OCI-LY3 (cell line): Measurements from ENCODE around the gene CTRB2.
A peak's percentile ranks its signal among the peaks of the same experiment; 100 is the strongest.

ENCODE experiments used
- H2AFZ ChIP-seq: fragments of 200-600, 300-600 bp; shearing (Covaris generic); 2 replicates; pipeline ENCODE4 v1.6.0; 2014; ENCODE audit warnings: antibody characterized with exemption, low read depth, low read length
- H3K27ac ChIP-seq: fragments of 200-600, 300-600 bp; sonication (generic); 2 replicates; pipeline ENCODE4 v1.5.1; 2014; ENCODE audit warnings: mild to moderate bottlenecking, low read length, moderate library complexity, mixed read lengths
- H3K27me3 ChIP-seq: fragments of 200-600, 300-600 bp; sonication (generic); 2 replicates; pipeline ENCODE4 v1.6.1; 2014; ENCODE audit warnings: low read depth, low read length, mixed read lengths
- H3K36me3 ChIP-seq: fragments of 200-600, 300-600 bp; sonication (generic); replicated peaks from 2 replicates; pipeline ENCODE3; 2014; ENCODE audit warnings: low read depth, low read length, mixed read lengths
- H3K4me1 ChIP-seq: fragments of 300-600, 200-600 bp; sonication (generic); 2 replicates; pipeline ENCODE4 v1.6.1; 2014; ENCODE audit warnings: low read length, mixed read lengths
- H3K4me2 ChIP-seq: fragments of 200-600, 300-600 bp; sonication (generic); 2 replicates; pipeline ENCODE4 v1.6.1; 2014; ENCODE audit warnings: low read length, mixed read lengths
- H3K4me3 ChIP-seq: fragments of 300-600, 200-600 bp; sonication (generic); 2 replicates; pipeline ENCODE4 v1.5.1; 2014; ENCODE audit warnings: antibody characterized with exemption, mild to moderate bottlenecking, low read length, moderate library complexity
- H3K79me2 ChIP-seq: fragments of 300-600, 200-600 bp; shearing (Covaris generic); 2 replicates; pipeline ENCODE4 v1.6.1; 2014; ENCODE audit warnings: mild to moderate bottlenecking, low read length, mixed read lengths
- H3K9ac ChIP-seq: fragments of 300-600, 200-600 bp; shearing (Covaris generic); 2 replicates; pipeline ENCODE4 v1.6.0; 2014; ENCODE audit warnings: mild to moderate bottlenecking, low read length, moderate library complexity
- H3K9me3 ChIP-seq: fragments of 200-600, 300-600 bp; shearing (Covaris generic); 2 replicates; pipeline ENCODE4 v1.6.1; 2014; ENCODE audit warnings: low read length, mixed read lengths; ENCODE audit not compliant: insufficient read depth
- H4K20me1 ChIP-seq: fragments of 200-600, 300-600 bp; sonication (generic); 2 replicates; pipeline ENCODE4 v1.6.1; 2016; ENCODE audit warnings: low read length, mixed read lengths; ENCODE audit not compliant: insufficient read depth
- CTCF ChIP-seq: fragments of 200-600, 300-600 bp; sonication (generic); IDR thresholded peaks from 2 replicates; pipeline ENCODE4 v1.5.1; 2014; ENCODE audit warnings: antibody characterized with exemption, low read length, low read depth
- EZH2phosphoT487 ChIP-seq: fragments of 200-600 bp; shearing (Covaris generic); IDR thresholded peaks from 2 replicates; pipeline ENCODE4 v1.6.1; 2018; ENCODE audit warnings: antibody characterized with exemption, mixed run types, low read depth

The CTRB2 gene

DNA sequence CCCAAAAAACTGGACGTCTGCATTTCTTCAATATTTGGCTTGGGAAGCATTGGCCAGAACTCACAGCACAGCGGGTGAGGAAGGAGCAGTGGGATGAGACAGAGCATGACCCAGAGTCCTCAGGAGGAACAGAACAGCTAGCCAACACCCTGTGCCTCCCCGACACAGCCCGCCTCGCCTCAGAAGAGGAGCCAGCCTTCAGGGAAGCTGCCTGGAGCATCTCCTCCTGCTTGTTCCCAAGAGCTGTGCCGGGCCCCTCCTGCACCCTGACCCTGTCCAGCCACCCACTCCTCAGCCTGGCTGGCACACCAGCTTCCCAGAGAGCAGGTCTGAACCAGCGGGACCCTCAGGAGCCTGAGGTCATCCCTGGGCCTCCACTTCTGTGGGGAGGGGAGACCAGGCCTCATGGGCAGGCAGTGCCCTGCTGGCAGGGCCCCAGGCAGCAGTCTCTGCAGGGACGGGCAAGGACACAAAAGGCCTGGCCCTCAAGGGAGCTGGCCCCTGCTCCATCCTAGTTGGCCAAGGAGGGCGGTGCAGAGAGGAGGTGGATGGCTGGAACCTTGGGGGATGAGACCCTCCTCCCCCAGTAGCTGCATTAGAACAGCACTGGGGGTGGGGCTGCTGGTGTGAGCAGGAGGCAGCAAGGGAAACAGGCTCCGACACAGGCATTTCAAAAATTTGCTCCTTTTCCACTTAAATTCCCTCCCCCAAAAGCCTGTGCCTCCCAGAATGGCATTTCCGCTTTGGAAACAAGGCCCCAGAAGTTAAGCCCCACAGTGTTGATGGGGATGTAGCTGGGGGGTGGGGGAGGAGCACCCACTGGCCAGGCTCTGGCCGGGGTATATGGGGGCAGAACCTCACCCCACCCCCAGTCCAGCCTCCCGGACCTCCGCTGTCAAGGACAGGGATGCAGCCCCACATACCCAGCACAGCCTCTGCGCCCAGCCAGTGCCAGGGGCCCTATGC is 46.3 kb upstream of the CTRB2 start:
- H3K4me3 ChIP-seq = no peak overlapping the region
- H3K4me2 ChIP-seq = no peak overlapping the region
- no peak for TF ChIP-seq CTCF
- TF ChIP-seq EZH2phosphoT487 = no peak
- H3K36me3 ChIP-seq = no peaks in the 10 kb centered on the region
- H3K27me3 ChIP-seq = peaks cover 34% of the 10 kb centered on the region
- H3K4me1 ChIP-seq = peaks cover 3% of the 10 kb centered on the region; the same call in 1 of the 2 replicates
- H3K9me3 ChIP-seq = no peaks in the 10 kb centered on the region
- H3K27ac ChIP-seq = no peak overlapping the region
- H3K79me2 ChIP-seq = no peaks in the 10 kb centered on the region
- no peak overlapping the region for H2AFZ ChIP-seq
- H3K9ac ChIP-seq = no peak overlapping the region
- H4K20me1 ChIP-seq = peaks cover 55% of the 10 kb centered on the region

GRCh38 chr16:75252049-75252864 is 45.3 kb upstream of the CTRB2 start:
- H4K20me1 ChIP-seq = peaks cover 57% of the 10 kb centered on the region
- TF ChIP-seq EZH2phosphoT487 (no peak), CTCF (no peak)
- H3K9ac ChIP-seq = no peak overlapping the region
- H3K4me2 ChIP-seq = no peak overlapping the region
- H3K36me3 ChIP-seq = no peaks in the 10 kb centered on the region
- no peak overlapping the region for H2AFZ ChIP-seq
- H3K4me1 ChIP-seq = no peaks in the 10 kb centered on the region
- no peak overlapping the region for H3K4me3 ChIP-seq
- no peak overlapping the region for H3K27ac ChIP-seq
- H3K27me3 ChIP-seq = peaks cover 30% of the 10 kb centered on the region
- no peaks in the 10 kb centered on the region for H3K79me2 ChIP-seq
- H3K9me3 ChIP-seq = no peaks in the 10 kb centered on the region

DNA sequence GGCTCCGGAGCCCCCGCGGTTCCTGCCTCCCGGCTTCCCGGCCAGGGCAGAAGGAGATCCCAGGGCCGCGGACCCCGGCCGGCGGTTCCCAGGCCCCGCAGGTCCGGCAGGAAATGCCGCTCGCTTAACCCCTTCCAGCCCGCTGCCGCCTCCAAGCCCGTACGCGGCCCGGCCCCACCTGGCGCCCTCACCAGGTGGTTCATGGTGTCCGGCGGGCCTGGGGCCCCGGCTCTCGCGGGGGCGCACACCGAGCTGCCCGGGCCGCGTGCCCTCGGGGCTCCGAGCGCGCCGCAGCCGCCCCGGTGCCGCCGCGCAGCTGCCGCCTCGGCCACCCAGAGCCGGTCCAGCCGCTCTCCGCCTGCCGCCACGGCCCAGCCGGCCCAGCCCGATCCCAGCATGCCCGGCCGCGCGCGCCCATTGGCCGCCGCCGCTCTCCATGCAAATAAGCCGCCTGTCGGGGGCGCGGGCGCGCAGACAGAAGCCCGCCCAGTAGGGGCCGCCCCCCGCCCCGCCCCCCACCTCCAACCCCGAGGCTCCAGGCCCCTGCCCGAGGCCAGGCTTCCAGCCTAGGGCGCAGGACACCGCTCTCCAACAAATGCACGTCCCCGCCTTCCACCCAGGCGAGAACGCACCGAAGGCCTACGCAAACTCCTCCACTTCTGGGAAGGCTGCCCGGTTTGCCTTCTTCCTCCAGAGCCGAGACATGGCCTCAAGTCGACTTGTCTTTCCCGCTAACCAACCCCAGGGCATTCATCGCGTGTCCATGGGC is 44.5 kb upstream of the CTRB2 start, which contains the start of gene BCAR1:
TSS of gene BCAR1 (minus strand) at position 345 of the 769 bp plus-strand sequence. CDS start at position 203, 142 bp downstream.
- Histone ChIP-seq H3K79me2 (no peaks in the 10 kb centered on the region), H3K9ac (no peak within 1 kb of the TSS), H3K36me3 (no peaks in the 10 kb centered on the region), H3K27me3 (peaks cover 30% of the 10 kb centered on the region), H2AFZ (no peak within 1 kb of the TSS), H3K9me3 (no peaks in the 10 kb centered on the region), H3K4me2 (peak within 1 kb of the TSS; percentile 69), H3K4me3 (peak within 1 kb of the TSS; percentile 70), H3K27ac (no peak within 1 kb of the TSS), H4K20me1 (peaks cover 60% of the 10 kb centered on the region), H3K4me1 (no peaks in the 10 kb centered on the region)
- TF ChIP-seq CTCF (no peak), EZH2phosphoT487 (no peak)
